ENCODE data around the gene NUFIP2.

DNA sequence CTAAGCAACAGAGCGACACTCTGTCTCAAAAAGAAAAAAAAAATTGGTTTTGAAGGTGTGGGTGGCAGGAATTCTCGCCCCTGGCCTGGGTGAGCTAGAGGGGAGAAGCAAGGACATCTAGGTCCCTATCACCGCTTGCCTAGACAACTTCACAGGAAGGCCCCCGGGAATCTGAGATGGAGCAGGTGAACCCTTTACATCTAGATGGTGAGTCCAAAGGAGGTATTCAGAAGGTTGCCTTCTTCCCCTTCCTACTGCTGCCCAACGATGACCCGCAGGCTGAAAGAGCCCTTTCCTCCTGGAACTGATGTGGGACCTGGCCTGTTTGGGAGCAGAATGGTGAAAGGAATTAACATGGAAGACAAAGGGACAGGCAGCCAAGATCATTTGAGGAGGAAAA is 48.5 kb downstream of the NUFIP2 start:
- TF ChIP-seq, protein P1, sequence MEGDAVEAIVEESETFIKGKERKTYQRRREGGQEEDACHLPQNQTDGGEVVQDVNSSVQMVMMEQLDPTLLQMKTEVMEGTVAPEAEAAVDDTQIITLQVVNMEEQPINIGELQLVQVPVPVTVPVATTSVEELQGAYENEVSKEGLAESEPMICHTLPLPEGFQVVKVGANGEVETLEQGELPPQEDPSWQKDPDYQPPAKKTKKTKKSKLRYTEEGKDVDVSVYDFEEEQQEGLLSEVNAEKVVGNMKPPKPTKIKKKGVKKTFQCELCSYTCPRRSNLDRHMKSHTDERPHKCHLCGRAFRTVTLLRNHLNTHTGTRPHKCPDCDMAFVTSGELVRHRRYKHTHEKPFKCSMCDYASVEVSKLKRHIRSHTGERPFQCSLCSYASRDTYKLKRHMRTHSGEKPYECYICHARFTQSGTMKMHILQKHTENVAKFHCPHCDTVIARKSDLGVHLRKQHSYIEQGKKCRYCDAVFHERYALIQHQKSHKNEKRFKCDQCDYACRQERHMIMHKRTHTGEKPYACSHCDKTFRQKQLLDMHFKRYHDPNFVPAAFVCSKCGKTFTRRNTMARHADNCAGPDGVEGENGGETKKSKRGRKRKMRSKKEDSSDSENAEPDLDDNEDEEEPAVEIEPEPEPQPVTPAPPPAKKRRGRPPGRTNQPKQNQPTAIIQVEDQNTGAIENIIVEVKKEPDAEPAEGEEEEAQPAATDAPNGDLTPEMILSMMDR (IDR thresholded peaks at IDR 0.05), result no peak
- TF ChIP-seq ZFX (IDR thresholded peaks at IDR 0.05; ENCODE audit: borderline replicate concordance), result no peak

Measured in 22Rv1 (cell line).